GM19372 (cell line): ENCODE measurements around the gene CDRT15L2.
"Not testable (repeated sequence)": the region's sequence is repeated elsewhere in the genome, so short reads cannot be mapped to it uniquely, and the experiment has no call there.

Experiments used
- ATAC-seq: cut with Tn5 transposase; IDR thresholded peaks from one replicate; pipeline ENCODE4 v1.9.1; 2021; ENCODE audit warnings: mild to moderate bottlenecking, low read depth, moderate library complexity; ENCODE audit not compliant: unreplicated experiment

Gene CDRT15L2

DNA sequence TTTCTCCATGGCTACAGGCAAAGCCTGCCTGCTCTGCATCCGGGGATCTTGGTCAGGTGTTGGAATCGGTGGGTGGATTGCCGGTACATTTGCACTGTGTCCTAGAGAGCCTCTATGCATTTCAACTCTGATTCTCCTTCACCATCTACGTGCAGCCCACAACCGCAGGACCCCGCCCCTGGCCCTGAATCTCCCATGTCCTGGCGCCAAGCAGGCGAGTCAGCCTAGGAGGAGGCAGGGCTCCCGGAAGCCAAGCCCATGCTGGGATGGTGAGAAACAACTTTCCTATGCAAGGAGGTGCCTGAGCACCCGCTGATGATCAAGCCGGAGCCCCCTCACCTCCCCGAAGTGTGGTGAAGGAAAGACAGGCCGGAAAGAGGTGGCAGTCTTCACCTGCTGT is 7.9 kb upstream of the CDRT15L2 start:
- ATAC-seq = not testable (repeated sequence)

DNA sequence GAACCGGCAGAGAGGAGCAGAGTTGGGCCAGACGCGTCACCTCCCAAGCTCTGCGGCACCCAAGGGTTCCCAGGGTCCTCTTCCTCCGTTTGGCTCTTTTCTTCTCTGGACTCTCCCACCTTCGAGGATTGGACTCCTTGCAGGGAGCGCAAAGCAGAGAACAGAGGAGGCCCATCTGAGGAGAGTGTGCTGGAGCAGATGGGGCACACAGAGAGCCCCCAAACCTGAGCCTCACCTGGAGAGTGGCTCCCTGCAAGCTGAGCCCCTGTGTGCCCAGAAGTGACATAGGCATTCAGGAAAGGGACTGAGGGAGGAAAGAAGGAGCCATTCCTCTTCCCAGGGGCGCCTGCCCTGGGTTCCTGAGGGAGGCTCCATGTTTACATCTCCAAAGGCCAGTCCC is 6.3 kb upstream of the CDRT15L2 start:
- ATAC-seq = not testable (repeated sequence)

DNA sequence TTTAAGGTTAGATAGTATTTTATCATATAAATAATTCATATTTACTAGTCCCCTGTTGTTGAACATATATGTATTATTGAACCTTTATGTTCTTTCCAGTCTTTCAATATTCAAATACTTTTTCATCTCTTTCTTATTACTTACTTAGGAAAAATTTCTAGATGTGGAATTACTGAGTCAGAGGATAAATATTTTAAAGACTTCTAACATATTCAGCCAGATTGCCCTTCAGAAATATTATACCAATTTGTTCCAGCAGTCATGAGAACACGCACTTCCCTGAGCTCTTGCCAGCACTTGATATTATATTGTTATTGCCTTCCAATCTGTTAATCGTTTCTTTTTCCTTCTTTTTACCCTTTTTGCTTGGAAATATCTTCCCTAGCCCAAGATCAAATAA is 4.5 kb upstream of the CDRT15L2 start:
- not testable (repeated sequence) for ATAC-seq

DNA sequence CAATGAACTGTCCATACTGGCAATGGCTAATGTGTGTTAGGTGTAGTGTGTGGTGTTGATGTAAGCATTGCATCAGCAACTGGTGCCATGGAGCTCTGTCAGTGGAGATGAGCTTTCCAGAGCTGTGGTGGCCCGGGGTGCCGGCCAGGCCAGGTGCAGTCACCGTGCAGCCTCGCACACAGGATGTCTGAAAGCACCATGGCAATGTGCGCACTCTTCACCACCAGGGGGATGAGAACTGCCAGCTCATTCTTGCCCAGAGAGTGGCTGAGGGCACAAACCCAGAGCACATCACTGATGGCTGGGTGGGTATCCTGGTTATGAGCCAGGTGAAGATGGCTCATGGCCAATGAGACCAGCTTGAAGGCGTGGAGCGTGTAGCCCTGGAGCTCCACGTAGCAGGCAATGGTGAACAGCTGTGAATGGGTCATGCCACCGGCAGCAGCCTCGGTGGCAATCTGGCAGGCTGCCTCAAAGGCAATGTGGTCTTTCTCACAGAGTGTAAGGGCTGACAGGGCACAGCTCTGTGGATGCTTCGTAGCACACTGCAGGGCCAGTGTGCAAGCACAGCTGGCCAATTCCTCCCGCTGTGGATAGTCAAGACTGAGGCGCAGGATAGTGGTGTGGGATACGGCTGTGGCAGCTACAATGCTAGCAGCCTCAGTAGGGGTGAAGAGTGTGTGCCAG is 4.5 kb downstream of the CDRT15L2 start:
- not testable (repeated sequence) for ATAC-seq

DNA sequence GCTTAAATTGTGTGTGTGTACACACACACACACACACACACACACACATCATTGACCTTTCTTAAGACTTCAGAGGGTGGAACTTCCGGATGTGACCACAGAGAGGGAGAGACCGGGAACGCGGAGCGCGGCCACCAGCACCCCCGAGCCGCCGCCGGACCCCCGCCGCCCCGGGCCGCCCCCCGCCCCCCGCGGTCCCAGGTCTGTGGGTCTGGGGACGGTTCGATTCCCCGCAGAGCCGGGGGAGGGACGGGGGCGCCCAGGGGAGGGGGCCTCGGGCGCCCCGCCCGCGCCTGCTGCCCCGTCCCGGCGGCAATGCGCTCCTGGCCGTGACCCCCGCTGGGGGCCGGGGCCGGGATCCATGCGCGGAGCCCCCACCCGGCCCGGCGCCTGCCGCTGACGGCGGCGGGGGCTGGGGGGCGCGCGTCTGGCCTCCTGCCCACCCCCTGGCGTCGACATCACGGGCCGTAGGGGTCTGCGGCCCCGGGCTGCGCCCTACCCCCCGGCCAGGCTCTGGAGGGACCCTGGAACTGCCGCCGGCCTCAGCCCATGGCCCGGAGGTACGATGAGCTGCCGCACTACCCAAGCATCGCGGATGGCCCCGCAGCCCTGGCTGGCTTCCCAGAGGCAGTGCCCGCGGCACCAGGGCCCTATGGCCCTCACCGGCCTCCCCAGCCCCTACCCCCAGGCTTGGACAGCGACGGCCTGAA is 9.4 kb downstream of the CDRT15L2 start:
- ATAC-seq = not testable (repeated sequence)

DNA sequence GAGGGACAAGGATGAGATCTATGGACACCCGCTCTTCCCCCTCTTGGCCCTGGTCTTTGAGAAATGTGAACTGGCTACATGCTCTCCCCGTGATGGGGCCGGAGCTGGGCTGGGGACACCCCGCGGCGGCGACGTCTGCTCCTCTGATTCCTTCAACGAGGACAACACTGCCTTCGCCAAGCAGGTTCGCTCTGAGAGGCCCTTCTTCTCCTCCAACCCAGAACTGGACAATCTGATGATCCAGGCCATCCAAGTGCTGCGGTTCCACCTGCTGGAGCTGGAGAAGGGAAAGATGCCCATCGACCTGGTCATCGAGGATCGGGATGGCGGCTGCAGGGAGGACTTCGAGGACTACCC is 9.9 kb downstream of the CDRT15L2 start:
- not testable (repeated sequence) for ATAC-seq

DNA sequence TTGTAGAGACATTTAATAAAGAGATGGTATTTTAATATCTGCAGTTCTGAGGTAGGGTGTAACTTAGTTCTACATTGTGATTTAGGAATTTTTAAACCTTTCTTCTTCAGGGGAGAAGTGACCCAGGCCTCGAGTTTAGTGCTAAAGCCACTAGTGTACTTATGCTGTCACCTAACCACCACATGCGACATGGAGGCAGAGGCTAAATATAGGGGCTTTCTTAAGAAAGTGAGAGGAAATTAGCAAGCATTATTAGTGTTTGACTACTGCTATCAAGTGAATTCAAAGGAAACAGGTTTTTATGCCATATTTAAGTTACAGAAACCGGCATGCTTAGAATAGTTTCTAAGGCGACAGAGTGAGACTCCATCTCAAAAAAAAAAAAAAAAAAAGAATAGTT is 11.5 kb downstream of the CDRT15L2 start:
- not testable (repeated sequence) for ATAC-seq

DNA sequence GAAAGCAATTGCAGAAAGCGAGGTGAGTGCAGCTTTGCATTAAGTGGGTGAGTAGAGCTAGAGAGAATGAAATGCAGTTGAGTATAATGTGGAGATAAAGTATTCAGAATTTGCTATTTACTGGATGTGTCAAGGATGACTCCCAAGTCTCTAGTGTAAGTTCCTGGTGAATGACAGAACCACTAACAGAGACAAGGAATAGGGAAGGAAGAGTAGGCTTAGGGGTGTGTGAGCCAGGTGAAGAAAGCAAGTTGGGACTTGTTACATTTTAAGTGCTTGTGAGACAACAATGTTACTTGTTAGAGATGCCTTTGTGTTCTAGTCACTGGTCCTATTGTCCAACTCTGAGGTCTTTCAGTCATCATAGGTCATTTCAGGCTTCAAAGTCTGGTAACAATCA is 26.0 kb downstream of the CDRT15L2 start:
- ATAC-seq = not testable (repeated sequence)

DNA sequence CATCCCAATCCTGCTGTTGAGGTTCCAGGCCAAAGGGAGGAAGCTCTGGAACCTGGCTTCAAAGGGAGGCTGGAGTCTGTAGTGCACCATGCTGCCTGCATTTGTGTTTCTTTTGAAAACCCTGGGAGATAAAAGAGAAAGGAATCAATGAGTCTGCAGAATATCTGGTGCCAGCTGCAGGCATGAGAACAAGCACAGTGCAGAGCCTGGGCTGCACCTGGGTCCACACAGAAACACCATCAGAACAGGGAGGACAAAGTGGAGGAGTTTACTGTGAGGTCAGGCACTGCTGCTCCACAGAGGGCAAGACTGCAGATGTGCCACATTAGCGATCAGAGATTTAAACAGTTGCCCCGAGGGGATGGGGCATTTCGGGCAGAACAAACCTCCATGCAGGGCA is 30.0 kb downstream of the CDRT15L2 start:
- not testable (repeated sequence) for ATAC-seq

DNA sequence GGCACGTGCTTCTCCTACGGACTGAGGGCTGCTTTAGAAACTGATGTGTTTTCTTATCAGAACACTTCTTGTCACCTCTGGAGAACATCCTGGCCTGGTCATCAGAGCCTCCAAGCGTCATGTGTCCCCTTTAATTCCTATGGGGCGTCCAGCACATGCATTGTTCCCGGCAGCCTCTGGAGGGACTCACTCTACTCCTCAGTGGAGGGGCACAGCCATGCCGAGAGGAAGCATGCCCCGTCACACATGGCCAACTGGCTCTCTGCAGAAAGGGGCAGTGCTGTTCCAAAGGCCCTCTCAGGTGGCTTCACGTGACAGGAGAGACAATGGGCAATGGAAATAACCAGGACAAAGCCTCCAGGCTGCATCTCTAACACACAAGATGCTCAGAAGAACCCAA is 31.8 kb downstream of the CDRT15L2 start:
- no peak for ATAC-seq

DNA sequence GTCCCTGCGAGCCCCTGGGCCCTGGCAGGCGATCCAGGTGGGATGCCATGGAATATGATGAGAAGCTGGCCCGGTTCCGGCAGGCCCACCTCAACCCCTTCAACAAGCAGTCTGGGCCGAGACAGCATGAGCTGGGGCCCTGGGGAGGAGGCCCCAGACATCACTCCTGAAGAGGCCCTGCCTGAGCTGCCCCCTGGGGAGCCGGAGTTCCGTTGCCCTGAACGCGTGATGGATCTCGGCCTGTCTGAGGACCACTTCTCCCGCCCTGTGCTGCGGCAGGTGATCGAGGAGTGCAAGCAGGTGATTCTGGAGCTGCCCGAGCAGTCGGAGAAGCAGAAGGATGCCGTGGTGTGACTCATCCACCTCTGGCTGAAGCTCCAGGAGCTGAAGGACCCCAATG is 33.1 kb downstream of the CDRT15L2 start:
- no peak for ATAC-seq

DNA sequence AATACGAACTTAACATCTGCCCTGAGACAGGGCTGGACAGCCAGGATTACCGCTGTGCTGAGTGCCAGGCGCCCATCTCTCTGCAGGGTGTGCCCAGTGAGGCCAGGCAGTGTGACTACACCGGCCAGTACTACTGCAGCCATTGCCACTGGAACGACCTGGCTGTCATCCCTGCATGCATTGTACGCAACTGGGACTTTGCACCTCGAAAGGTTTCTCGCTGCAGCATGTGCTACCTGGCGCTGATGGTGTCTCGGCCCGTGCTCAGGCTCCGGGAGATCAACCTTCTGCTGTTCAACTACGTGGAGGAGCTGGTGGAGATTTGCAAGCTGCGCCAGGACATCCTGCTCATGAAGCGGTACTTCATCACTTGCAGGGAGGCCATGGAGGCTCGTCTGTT is 33.7 kb downstream of the CDRT15L2 start:
- ATAC-seq = no peak

DNA sequence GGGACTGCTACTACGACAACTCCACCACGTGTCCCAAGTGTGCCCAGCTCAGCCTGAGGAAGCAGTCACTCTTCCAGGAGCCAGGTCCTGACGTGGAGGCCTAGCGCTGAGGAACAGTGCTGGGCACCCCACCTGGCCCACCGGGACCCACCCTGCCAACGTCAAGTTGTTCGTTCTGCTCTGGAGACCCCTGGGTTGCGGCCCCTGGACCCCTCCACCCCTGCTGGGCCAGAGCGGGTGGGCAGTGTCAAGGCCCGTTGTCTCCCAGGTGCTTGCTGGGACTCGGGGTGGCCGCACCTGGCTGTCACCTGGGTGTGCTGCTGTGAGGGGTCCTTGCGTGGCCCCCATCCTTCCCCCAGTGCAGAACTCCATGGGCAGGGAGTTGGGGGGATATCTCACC is 34.4 kb downstream of the CDRT15L2 start:
- ATAC-seq = no peak

DNA sequence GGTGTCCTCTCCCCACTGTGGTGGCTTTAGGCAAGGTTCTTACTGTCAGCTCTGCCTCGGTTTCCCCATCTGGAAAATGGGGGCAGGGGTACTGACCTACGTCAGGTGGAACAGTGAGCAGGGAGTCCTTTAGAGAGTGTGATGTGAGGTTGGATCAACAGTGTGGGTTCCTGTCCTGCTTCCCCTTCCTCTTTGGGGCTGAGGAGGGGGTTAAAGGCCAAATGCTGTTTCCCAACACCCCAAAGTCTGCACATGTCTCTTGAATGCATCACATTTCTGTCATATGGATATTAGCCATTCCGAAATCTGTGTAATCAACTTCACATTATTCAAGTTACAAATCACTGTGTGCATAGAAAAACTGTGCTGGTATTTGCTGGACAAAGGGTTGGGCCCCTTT is 35.9 kb downstream of the CDRT15L2 start:
- not testable (repeated sequence) for ATAC-seq
